Dermis blood vessel endothelial cell (primary cell): ENCODE data around the gene UPK3BL1. TPM values are rescaled to one million over a fixed set of nuclear protein-coding genes. Genes with fewer than 3 reads are reported as not detected.

Experiments
- total RNA-seq: library from RNA; depleted of rRNA; stranded (reverse); fragments of >200 nt; gene quantifications from 2 replicates; pipeline ENCODE4 v1.2.3, GENCODE V29; 2014

UPK3BL1 gene
- total RNA-seq, 1 donor from 2014 or later, result 12.6 TPM

Other genes with a start within 250 kb of the UPK3BL1 start
- 15.9 and 18.0 TPM in 2 replicates for gene PRKRIP1, start 246.4 kb downstream of the UPK3BL1 start, total RNA-seq
- gene ORAI2, start 209.2 kb downstream of the UPK3BL1 start, total RNA-seq, result 94.3 and 147 TPM in 2 replicates
- gene ALKBH4, start 177.9 kb downstream of the UPK3BL1 start, total RNA-seq, result 11.6 and 25.5 TPM in 2 replicates
- gene LRWD1, start 177.8 kb downstream of the UPK3BL1 start, total RNA-seq, result 21.6 and 28.8 TPM in 2 replicates
- 19.9 and 22.4 TPM in 2 replicates for gene POLR2J, start 163.9 kb downstream of the UPK3BL1 start, total RNA-seq
- gene RASA4B, start 125.0 kb downstream of the UPK3BL1 start, total RNA-seq, result 10.1 and 13.1 TPM in 2 replicates
- gene UPK3BL2, start 99.1 kb downstream of the UPK3BL1 start, total RNA-seq, result 2.3 and 2.7 TPM in 2 replicates
- not detected in 2 replicates for gene SPDYE2, start 91.6 kb downstream of the UPK3BL1 start, total RNA-seq
- gene POLR2J3, start 70.2 kb downstream of the UPK3BL1 start, total RNA-seq, result 25.5 and 36.4 TPM in 2 replicates
- gene RASA4, start 26.0 kb downstream of the UPK3BL1 start, total RNA-seq, result 30.4 and 38.3 TPM in 2 replicates
- gene SPDYE2B, start 7.5 kb upstream of the UPK3BL1 start, total RNA-seq, result not detected in 2 replicates
- 2.5 and 5.4 TPM in 2 replicates for gene POLR2J2, start 28.9 kb upstream of the UPK3BL1 start, total RNA-seq
- gene FAM185A, start 106.2 kb upstream of the UPK3BL1 start, total RNA-seq, result 9.2 and 9.4 TPM in 2 replicates